Mucosa of descending colon (tissue), 3 donors: Measurements from ENCODE around the gene TEX101. TPM values are rescaled to one million over a fixed set of nuclear protein-coding genes. Genes with fewer than 3 reads are reported as not detected.

Experiments
- ATAC-seq: fragments of 200-7000 bp; cut with Tn5 transposase; one replicate; pipeline ENCODE4 v1.9.1; 2020; ENCODE audit warnings: mild to moderate bottlenecking, moderate library complexity
- DNase-seq, 3 donors: peaks; one replicate each; pipeline ENCODE4 v3.0.0-alpha.2; 2020
- H3K36me3 ChIP-seq: fragments of 200-600 bp; one replicate; pipeline ENCODE4 v1.8.0; 2021; ENCODE audit warnings: low read depth, mild to moderate bottlenecking
- H3K4me1 ChIP-seq: fragments of 200-600 bp; one replicate; pipeline ENCODE4 v1.8.0; 2021; ENCODE audit warnings: low read depth, mild to moderate bottlenecking
- H3K4me3 ChIP-seq: fragments of 200-600 bp; one replicate; pipeline ENCODE4 v1.8.0; 2021; ENCODE audit warnings: mild to moderate bottlenecking
- H3K9me3 ChIP-seq: fragments of 200-600 bp; one replicate; pipeline ENCODE4 v1.8.0; 2021; ENCODE audit warnings: mild to moderate bottlenecking
- CTCF ChIP-seq: fragments of 200-600 bp; IDR thresholded peaks from one replicate; pipeline ENCODE4 v1.8.0; 2022; ENCODE audit warnings: antibody characterized with exemption, mild to moderate bottlenecking
- intact Hi-C, 2 donors: fragments of 100-400 bp; cut with DNase I in 1 of 2; cut with micrococcal nuclease in 1 of 2; formaldehyde crosslinking; loops; one replicate each; pipeline versions ENCODE4 v1.11.0 to v1.11.1; 2022; cut with DNase I, micrococcal nuclease
- total RNA-seq, 3 donors: library from RNA; stranded (reverse); fragmentation: NEBNext Ultra II Directional in 2 of 3; extraction: Animal tissue kit (Norgen Biotek cat#: 25700) in 2 of 3; gene quantifications; one replicate each; pipeline versions ENCODE4 v1.2.1 to v1.2.4, GENCODE V29; 2021 to 2023
- donor health status: DM: no; HTN: no; CAD: no; lungs with moderate emphysema.
- donor health status: DM: no; HTN: no; CAD: no.
- donor health status: DM: no; HTN: yes; CAD: no.

The TEX101 gene
- total RNA-seq, 3 donors from 2014 or later, result 0.35 TPM; not detected in 2

- peaks cover 23% of the 10 kb centered on the region for H3K4me1 ChIP-seq
- intact Hi-C loops, result no loop called here
- ATAC-seq, result peak; percentile 96
- no peak for TF ChIP-seq CTCF
- peak; percentile 99 to 100 (median 100) for DNase-seq
- peak overlapping the region; percentile 26 for H3K4me3 ChIP-seq
- H3K9me3 ChIP-seq, result no peaks in the 10 kb centered on the region
- no peaks in the 10 kb centered on the region for H3K36me3 ChIP-seq
Measured at GRCh38 chr19:43463381-43464133, 48.9 kb downstream of the TEX101 start.

- intact Hi-C loops, result no loop called here
- Histone ChIP-seq H3K4me3 (peak overlapping the region; percentile 26), H3K9me3 (no peaks in the 10 kb centered on the region), H3K4me1 (peaks cover 23% of the 10 kb centered on the region), H3K36me3 (no peaks in the 10 kb centered on the region)
- ATAC-seq, result peak; percentile 53
- TF ChIP-seq CTCF, result no peak
- DNase-seq, result peak; percentile 85 to 87 (median 86)
Measured at GRCh38 chr19:43464134-43464775, 49.6 kb downstream of the TEX101 start.

GRCh38 chr19:43465468-43466120 is 50.9 kb downstream of the TEX101 start, which contains the start of gene LYPD3:
TSS of gene LYPD3 (minus strand) at chr19:43465608. CDS start at chr19:43465571, 37 bp downstream.
- Histone ChIP-seq H3K4me3 (no peak within 1 kb of the TSS), H3K36me3 (no peaks in the 10 kb centered on the region), H3K9me3 (no peaks in the 10 kb centered on the region), H3K4me1 (peaks cover 23% of the 10 kb centered on the region)
- intact Hi-C loops, result no loop called here
- ATAC-seq (peak; percentile 15), DNase-seq (peak; percentile 49 to 71 (median 71))
- TF ChIP-seq CTCF, result no peak

DNA sequence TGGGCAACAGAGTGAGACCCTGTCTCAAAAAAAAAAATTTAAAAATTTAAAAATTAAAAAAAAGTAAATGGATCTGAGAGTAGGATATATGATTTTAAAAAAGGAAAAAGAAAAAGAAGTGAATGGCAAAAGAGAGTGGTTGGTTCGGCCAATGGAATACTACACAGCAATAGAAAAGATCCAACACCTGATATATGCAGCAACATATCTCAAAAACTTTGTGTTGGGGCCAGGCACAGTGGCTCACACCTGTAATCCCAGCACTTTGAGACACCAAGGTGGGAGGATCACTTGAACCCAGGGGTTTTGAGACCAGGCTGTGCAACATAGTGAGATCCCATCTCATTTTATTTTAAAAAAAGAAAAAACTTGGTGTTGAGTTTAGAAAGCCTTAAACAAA is 52.1 kb downstream of the TEX101 start:
- Histone ChIP-seq H3K4me1 (peaks cover 23% of the 10 kb centered on the region), H3K4me3 (no peak overlapping the region), H3K36me3 (no peaks in the 10 kb centered on the region), H3K9me3 (no peaks in the 10 kb centered on the region)
- intact Hi-C loops, result no loop called here
- ATAC-seq, result no peak
- TF ChIP-seq CTCF, result no peak
- DNase-seq, result no peak

DNA sequence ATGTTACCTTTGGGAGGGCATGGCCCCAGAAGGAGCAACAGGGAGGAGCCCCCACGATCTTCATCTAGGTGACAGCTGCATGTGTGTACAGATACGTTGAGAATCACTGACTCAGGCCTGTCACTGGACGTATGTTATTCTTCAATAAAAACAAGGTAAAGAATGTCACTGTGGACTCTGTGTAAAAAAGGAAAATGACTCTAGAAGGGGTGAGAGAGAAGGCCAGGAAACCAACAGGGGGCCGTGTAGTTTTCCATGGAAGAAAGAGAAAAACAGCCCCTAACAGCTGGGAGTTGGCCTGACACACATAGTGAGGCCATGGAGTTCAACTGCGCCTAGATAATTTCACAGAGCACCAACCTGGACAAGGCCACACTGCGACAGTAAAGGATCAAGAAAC is 52.6 kb downstream of the TEX101 start:
- no peak for TF ChIP-seq CTCF
- no peak for ATAC-seq
- Histone ChIP-seq H3K4me1 (peaks cover 23% of the 10 kb centered on the region), H3K4me3 (no peak overlapping the region), H3K36me3 (no peaks in the 10 kb centered on the region), H3K9me3 (no peaks in the 10 kb centered on the region)
- no peak for DNase-seq
- intact Hi-C loops, result no loop called here
